GM18861 (cell line): ENCODE data around the gene C16orf74.

Source experiments
- ATAC-seq: cut with Tn5 transposase; IDR thresholded peaks from one replicate; pipeline ENCODE4 v1.9.1; 2021; ENCODE audit not compliant: unreplicated experiment

C16orf74 gene

DNA sequence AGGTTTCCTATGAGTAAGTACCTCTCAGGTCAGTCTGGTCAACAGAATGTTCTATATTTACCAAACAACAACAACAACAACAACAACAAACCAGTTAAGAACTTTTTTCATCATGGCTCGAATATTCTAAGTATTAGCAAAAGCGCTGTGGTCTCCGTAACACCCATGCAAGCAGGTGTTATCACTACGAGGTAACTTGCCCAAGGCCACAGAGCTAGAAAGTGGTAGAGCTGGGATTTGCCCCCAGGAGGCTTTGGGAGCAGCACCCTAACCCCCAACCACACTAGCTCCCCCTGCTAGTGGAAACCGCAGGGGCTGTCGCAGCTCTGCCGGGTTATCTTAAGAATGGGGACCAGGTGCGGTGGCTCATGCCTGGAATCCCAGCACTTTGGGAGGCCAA lies 23.9 kb upstream of the C16orf74 start:
- no peak for ATAC-seq

DNA sequence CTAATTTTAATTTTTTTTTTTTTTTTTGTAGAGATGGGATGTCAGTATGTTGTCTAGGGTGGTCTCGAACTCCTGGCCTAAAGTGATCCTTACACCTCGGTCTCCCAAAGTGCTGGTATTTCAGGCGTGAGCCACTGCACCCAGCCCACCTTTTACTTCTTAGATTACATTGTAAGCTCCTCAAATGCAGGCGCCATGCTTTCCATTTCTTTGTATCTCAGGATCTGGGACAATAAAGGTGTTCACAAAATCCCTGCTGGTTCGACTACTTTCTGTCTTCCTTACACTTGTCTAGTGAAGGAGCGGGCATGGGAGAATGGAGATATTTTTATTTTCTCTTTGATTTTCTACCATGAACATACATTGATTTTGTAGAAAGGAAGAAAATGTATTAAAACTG lies 23.2 kb upstream of the C16orf74 start:
- no peak for ATAC-seq

DNA sequence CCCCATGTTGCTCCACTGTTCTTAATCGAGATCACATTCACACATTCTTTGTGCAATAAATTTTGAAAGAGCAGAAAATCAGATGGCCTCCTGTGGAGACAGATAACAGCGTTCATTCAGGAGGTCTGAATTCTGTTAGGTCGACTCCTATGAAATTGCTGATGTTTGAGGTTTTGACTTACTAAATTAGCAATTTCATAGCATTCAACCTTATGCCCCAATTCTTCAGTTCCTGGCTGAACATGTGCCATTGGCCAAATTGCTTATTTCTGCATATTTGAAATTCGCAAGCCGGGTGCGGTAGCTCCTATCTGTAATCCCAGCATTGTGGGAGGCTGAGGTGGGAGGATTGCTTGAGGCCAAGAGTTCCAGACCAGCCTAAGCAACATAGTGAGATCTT lies 22.1 kb upstream of the C16orf74 start:
- ATAC-seq = no peak

DNA sequence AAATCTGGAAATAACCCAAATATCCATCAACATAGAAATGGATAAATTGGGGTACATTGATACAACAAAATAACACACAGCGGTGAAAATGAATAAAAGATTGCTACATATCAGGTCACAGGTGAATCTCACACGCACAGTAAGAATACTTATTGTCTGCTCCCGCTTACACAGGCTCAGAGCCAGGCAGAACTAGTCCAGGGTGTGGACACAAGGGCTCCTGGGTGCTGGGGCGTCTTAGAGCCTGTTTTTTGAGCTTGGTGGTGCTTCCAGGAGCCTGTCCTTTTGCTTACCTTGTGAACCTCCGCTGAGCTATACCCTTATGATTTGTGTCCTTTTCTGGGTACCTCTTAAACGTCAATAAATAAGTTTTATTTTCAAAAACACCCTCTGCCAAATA lies 19.8 kb upstream of the C16orf74 start:
- ATAC-seq = no peak

DNA sequence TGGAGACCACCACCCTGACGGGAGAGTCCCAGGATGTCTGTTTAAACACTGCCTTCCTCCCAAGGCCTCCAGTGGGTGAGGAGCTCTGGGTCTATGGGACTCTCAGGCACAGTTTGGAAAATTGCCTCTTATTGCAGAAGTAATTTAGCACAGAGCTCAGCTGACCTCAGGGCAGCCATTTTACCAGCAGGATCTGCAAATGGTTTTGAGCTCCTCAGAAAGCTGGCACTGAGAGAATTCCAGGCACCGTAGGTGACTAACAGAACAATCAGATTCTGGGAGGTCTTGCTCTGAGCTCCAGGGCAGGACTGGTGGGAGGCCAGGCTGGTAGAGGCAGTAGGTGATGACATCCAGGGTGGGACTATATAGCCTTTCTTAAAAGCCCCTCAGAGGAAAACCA lies 17.3 kb upstream of the C16orf74 start:
- no peak for ATAC-seq

DNA sequence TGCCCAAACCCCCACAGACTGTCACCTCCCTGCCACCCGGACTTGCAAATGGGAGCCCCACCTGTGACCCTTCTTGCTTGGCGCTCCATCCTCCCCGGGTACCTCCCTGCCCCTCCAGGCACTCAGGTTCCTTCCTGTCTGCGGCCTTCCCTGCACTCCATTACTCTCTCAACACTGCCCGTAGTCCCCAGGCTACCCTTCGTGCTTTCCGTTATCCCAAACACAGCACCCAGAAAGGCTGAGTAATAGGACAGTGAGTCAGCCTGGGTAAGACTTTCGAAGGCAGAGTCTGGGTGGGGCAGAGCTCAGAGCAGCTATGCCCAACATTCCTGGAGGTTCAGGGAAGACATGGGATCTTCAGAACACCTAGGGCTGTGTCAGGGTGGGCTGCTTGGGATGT lies 16.6 kb upstream of the C16orf74 start:
- no peak for ATAC-seq

DNA sequence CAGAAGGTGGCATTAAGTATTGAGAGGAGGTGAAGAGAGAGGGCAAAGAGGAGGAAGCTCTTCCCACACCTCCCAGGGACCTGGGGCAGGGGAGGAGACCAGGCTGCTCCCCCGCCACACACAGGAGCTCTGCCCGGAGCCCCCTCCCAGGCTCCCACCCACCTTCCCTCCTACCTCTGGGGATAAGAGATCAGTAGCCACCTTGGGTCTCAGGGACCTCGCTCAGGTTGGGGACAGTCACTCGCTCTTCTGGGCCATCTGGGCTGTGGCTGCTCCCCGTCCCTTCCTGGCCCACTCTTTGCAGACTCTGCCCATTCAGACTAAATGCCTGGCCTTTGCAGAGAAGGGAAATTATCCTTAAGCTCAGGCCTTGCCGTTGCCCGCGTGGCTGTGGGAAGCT lies 14.9 kb upstream of the C16orf74 start:
- no peak for ATAC-seq

DNA sequence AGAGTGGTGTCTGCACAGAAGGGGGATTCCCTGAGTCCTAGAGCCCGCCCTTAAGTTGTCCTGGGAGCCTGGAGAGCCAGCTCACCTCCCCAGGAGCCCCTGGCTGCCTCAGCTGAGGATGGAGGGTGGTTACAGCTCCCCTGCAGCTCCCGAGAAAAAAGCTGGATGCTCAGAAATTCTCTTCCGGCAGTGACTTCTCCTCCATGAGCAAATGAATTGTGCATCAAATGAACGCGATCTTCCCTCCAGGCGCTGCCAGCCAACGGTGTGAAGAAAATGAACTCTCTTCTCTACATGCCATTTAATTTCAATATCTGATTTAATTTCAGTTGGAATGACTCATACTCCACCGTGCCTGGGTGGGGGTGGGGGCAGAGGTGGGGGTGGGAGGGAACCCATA lies 14.3 kb upstream of the C16orf74 start:
- ATAC-seq = no peak

DNA sequence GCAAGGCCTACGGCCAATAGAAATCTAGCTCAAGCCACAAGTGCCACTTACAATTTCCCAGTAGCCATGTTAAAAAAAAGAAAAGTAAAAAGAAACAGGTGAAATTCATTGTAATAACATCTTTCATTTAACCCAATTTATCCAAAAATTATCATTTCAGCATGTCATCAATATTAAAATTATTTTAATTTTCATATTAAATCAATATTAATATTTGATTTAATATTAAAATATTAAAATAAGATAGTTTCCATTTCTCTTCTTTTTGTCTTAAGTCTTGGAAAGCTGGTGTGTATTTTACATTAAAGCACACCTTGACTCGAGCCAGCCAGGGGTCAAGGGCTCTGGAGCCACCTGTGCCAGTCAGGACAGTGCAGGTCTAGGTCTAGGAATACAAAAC lies 12.7 kb upstream of the C16orf74 start:
- no peak for ATAC-seq

DNA sequence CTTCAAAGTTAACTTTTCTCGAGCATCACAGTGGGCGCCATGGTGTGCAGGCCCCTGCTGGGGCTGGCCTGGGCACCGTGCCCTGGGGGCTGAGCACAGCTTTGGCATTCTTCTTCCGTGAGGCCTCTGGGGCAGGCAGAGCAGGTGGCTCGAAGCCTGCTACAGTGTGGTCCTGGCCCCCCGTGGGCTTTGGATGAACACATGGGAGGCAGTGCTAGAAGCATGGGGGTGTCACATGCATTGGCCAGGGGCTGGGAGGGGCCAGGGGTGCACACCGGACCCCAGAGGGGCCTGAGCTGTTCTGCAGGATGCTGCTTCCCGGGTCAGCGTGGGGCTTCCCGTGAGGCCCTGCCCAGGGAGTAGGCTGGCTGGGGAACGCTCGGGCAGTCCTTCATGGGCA lies 12.1 kb upstream of the C16orf74 start:
- ATAC-seq = no peak

DNA sequence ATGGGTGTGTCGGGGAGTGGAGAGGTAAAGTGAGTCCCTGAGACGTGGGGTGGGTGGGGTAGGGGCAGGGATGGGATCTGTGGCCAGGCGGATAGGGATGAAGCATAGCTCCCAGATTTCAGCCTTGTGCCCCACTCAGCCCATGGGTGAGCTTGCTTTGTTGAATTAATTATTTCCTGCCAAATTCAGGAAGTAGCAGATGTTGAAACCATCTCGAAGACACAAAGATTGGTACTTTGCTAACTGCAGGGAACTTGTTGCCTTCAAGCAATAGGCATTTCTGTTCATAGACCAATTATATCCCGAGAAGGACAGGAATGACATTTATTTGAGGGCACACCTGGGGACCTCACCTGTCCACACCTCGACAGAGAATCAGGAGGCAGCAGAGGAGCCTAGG lies 11.0 kb upstream of the C16orf74 start:
- ATAC-seq = no peak

DNA sequence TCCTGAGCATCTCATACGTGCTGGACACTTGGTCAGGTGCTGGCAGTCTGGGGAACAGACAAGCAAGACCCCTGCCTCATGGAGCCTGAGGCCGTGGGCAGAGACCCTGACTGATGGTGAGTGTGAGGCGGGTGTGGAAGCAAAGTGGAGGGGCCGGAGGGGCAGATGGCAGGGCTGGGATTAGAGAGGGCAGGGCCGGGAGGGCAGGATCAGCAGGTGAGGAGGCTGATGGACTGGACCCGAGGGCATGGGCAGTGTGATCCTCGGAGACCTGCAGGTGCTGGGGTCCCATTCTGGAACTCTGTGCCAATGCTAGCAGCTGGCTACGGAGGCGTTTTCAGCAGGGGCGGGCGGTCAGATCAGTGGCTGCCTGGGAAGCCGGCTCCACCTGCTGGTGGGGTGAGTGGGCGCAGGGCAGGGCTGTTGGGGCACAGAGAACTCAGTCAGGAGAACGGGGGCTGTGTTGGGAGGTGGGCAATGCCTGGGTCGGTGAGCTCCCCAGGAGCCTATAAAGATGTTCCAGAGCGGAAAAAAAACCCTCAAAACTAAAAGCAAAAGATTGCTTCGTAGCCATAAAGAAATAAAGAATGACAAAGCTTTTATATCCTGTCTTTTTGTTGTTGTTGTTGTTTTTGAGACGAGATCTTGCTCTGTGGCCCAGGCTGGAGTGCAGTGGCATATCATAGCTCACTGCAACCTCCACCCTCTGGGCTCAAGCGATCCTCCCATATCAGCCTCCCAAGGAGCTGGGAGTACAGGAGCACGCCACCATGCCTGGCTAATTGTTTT lies 8.9 kb upstream of the C16orf74 start:
- no peak for ATAC-seq

DNA sequence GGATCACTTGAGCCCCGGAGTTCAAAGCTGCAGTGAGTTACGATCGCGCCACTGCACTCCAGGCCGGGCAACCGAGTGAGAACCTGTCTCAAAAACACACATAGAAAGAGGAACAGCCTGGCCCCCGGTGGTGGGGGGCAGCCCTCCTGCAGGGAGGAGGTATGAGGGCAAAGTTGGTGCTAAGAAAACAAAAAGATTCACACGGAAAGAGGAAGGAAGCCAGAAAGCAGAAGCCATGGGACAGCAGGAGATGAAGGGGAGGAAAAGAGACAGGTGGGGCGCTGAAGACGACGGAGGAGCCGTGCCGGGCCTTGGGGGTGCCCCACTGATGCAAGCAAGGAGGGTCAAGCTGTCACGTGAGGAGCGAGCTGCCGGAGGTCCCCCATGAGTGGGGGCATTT lies 8.2 kb upstream of the C16orf74 start:
- no peak for ATAC-seq

DNA sequence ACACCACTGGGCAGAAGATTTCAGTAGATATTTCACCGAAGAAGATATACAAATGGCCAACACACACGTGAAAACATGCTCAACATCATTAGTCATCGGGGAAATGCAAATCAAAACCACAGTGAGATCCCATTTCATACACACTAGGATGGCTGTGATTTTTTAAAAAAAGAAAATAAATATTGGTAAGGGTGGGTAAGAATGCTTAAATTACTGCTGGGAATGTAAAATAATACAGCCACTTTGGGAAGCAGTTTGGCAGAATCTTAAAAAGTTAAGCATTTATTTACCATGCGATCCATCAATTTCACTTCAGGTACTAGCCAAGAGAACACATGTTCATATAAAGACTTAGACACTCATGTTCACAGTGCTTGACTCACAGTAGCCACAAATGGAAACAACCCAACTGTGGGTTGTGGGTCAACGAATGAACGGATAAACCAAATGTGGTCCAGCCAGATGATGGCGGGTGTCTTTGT lies 6.5 kb upstream of the C16orf74 start:
- ATAC-seq = peak; percentile 27

DNA sequence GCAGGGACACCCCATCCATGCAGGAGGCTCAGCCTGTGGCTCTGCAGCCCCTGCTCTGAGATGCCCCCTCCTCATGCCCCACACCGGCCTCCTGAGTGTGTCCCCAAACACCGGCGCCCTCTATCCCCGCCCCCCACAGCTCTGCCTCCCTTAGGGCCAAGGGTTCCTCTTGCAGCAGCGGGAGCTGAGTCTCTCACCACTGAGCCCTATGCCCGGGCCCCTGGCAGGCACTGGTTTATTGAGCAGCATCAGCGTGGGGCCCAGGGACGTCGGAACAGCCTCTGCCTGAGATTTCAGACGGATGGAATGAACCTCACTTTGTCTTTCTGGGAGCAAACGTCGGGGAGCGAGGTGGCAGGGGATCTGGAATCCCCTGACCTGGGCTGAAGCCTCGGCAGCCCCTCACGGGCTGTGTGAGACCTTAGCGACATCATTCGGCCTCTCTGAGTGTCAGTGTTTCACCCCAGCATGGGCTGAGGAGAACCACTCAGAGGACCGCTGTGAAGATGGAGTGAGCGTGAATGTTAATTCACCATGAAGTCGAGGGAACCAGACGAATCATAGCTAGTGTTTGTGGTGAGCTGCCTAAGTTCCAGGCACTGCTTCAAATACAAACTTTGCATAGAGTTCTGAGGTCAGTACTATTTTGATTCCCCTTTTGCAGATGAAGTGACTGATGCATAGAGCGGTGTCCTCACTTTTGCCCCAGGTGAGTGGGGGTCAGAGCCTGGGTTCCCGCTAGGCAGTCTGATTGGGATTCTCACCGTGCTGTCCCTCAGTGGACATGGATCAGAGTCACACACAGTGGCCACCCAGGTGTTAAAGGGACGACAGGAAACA lies 5.3 kb upstream of the C16orf74 start:
- peak; percentile 37 for ATAC-seq

DNA sequence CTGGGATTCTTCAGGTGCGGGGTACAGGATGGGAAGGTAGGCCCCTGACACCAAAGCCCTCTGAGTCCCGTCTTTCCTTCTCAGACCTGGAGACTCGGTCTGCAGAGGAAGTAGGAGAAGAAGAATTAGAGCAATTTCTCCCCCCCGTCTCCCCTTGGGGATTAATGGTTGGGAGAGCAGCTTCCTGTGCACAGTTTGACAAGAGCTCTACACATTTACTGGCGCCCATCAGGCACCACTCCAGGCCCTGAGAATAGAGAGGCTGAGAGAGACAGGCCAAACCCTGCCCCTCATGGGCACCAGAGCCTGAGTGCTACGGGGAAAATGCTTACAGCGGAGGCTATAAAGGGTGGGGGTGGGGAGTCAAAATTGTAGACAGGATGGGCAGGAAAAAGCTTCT lies 3.5 kb upstream of the C16orf74 start:
- no peak for ATAC-seq

DNA sequence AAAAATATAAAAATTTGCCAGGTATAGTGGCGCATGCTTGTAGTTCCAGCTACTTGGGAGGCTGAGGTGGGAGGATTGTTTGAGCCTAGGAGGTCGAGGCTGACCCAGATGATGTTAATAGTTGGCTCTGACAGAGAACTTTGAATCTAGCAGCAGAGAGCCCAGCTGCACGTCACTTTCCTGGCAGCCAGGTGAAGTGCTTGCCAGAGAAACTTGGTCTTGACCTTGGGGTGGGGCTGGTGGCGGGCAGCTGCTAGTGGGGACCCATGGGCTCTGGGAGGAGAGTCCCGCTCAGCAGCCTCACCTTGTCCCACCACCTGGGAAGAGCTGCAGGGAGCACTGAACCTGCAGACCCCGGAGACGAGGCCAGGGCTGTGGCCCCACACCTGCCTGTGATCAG lies 3.1 kb upstream of the C16orf74 start:
- no peak for ATAC-seq

DNA sequence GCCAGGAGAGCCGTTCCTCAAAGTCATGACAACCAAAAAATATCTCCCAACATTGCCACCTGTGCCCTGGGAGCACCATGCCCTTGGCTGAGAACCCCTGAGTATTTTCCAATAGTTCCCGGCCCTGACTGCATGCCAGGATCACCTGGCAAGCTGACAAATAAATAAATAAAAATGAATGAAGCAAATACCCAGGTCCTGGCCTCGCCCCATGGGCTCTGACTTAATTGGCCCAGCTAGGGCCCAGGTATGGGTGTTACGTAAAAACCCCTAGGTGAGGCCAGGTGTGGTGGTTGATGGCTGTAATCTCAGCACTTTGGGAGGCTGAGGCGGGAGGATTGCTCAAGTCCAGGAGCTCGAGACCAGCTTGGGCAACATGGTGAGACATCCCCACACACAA lies 2.7 kb upstream of the C16orf74 start:
- ATAC-seq = no peak

DNA sequence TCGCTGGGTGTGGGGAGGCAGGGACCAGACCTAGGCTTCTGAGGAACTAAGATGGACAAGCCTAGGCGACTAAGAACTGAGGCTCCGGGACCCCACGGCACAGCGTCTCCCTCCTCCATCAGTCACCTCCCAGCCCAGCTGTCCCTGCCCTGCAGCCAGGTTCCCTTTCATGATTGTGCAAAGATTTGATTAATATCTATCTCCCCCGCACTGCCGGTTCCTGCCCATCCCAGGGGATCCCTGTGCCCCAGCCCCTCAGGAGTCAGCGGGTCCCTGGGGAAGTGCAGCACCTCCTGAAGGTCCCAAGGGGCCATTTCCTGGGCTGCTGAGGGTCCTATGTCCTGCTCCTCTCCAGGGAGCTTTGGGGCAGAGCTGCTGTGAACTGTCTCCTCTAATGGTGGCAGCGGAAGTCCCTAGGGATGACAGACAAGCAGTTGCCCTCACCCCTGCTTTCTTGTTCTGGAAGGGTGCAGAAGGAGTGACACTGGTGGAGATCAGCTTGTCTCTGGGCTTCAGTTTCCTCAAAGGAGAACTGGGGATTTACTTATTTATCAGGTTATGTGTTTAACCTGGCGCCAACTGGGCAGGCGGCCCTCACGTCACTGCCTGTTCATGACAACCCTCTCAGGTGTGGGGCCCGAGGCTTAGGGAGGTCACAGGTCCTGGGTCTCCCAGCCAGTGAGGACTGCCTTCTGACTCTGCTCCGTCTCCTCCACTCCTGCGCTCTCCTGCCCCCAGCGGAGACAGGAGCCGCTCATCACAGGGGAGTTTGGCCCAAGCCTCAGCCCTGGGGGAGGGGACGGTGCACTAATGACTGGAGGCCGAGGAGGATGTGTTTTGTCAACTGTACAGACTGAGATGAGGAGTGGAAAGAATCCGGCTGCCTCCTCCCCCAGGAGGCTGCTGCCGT lies 1.9 kb upstream of the C16orf74 start:
- ATAC-seq = peak; percentile 24

DNA sequence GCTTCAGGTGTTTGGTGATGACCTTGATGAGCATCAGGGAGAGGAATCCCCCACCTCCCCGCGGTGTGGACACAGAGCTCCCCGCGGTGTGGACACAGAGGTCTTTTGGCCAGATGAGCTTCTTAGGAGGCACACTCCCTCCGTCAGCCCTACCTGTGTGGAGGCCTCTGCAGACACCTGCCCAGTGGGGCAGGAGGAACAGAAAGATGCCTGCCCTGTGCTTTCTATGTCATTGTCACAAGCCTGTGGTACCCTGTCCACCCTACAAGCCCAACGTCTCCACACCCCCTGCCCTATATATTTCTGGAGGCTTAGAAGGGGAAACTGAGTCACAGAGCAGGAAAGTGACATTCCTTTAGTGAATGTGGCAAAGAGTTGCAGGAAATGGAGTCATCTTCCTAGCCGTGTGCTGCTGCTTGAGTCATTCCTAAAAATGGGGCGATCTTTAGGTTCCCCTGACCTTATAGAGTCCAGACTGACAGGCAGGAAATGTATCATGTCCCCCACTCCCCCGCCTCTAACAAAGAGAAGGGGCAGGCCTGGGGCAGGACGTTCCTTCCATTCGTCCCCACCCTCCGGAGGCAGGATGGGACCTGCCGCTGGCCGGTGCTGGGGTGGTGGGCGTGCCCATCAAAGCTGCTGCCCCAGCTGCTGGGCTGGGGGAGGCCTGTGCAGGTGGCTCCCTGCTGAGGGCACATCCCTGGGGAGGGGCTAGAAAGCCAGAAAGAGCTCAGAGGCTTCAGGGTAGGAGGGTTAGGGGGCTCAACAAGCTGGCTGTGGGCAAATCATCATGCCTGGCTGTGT lies 1.0 kb upstream of the C16orf74 start:
- ATAC-seq = no peak
